DMS 273 treated with DMSO at 0.1 percent for 48 hours (cell line): Measurements from ENCODE around the gene SHISA6.

Source experiments
- DNase-seq: peaks from one replicate; lab custom pipeline; 2025; lab: John Stamatoyannopoulos, UW

SHISA6 gene

GRCh38 chr17:11240841-11241610 lies at the start of gene SHISA6:
SHISA6 (plus strand) TSS chr17:11241213.
- DNase-seq = no peak

- DNase-seq = no peak
Measured at GRCh38 chr17:11195801-11196200, 45.2 kb upstream of the SHISA6 start.

- DNase-seq = no peak
Measured at GRCh38 chr17:11204991-11205390, 36.0 kb upstream of the SHISA6 start.

GRCh38 chr17:11205659-11206058 lies 35.4 kb upstream of the SHISA6 start:
- no peak for DNase-seq

GRCh38 chr17:11209906-11210305 lies 31.1 kb upstream of the SHISA6 start:
- DNase-seq = no peak

- DNase-seq = no peak
Measured at GRCh38 chr17:11212792-11213191, 28.2 kb upstream of the SHISA6 start.

GRCh38 chr17:11216976-11217375 lies 24.0 kb upstream of the SHISA6 start:
- DNase-seq = no peak

- DNase-seq = no peak
Measured at GRCh38 chr17:11221196-11221595, 19.8 kb upstream of the SHISA6 start.

GRCh38 chr17:11221721-11222120 lies 19.3 kb upstream of the SHISA6 start:
- no peak for DNase-seq

GRCh38 chr17:11238705-11239104 lies 2.3 kb upstream of the SHISA6 start:
- no peak for DNase-seq

GRCh38 chr17:11239379-11239970 lies 1.5 kb upstream of the SHISA6 start:
- no peak for DNase-seq

GRCh38 chr17:11240041-11240840 lies 772 bp upstream of the SHISA6 start:
- no peak for DNase-seq

GRCh38 chr17:11241611-11242226 lies 706 bp downstream of the SHISA6 start:
- DNase-seq = no peak

- no peak for DNase-seq
Measured at GRCh38 chr17:11242411-11242810, 1.4 kb downstream of the SHISA6 start.

- DNase-seq = no peak
Measured at GRCh38 chr17:11244776-11245175, 3.8 kb downstream of the SHISA6 start.

- no peak for DNase-seq
Measured at GRCh38 chr17:11245187-11245586, 4.2 kb downstream of the SHISA6 start.

GRCh38 chr17:11245791-11246190 lies 4.8 kb downstream of the SHISA6 start:
- no peak for DNase-seq

- no peak for DNase-seq
Measured at GRCh38 chr17:11250161-11250560, 9.1 kb downstream of the SHISA6 start.

- DNase-seq = no peak
Measured at GRCh38 chr17:11251561-11252107, 10.6 kb downstream of the SHISA6 start.

- DNase-seq = no peak
Measured at GRCh38 chr17:11252146-11252545, 11.1 kb downstream of the SHISA6 start.

- DNase-seq = no peak
Measured at GRCh38 chr17:11256877-11257276, 15.9 kb downstream of the SHISA6 start.

- DNase-seq = no peak
Measured at GRCh38 chr17:11264183-11264871, 23.3 kb downstream of the SHISA6 start.
